K562 (cell line): Measurements from ENCODE around the gene CADM2. TPM values are rescaled to one million over a fixed set of nuclear protein-coding genes. Genes with fewer than 3 reads are reported as not detected.

ENCODE experiments used
- ATAC-seq: fragments of 200-7000 bp; cut with Tn5 transposase; 3 replicates; pipeline ENCODE4 v1.9.1; 2020; ENCODE audit warnings: moderate library complexity
- BruUV-seq: library from RNA; stranded (reverse); fragments of 400-500 nt; replicated peaks from 2 replicates; lab custom pipeline; 2021; lab: Mats Ljungman, UMichigan
- CTCF ChIA-PET: fragments of 300-600 bp; formaldehyde crosslinking; extraction: SDS; loops from one replicate; lab custom pipeline; 2021; ENCODE audit warnings: low intra/inter-chr PET ratio; lab: Yijun Ruan, JAX
- POLR2A ChIA-PET: fragments of 300-600, 350-650 bp; sonication (Branson Sonifier 250); formaldehyde crosslinking; extraction: SDS; loops from one replicate; lab custom pipeline; 2021; ENCODE audit warnings: antibody characterized with exemption, inconsistent platforms; lab: Yijun Ruan, JAX
- DNase-seq, 4 experiments: peaks; one replicate each; pipeline versions ENCODE4 v3.0.0 to v3.0.0-alpha.2; 2011 to 2018; ENCODE audit warnings: low spot score in 3 of 4, mixed read lengths in 3 of 4; ENCODE audit errors: extremely low read depth in 1 of 4
- FAIRE-seq: peaks from 2 replicates; lab custom pipeline; 2011; peaks lifted over from hg19 to GRCh38; lab: Jason Lieb, UNC
- H2AFZ ChIP-seq: 2 replicates; pipeline ENCODE4 v1.6.0; 2011; ENCODE audit warnings: low read depth, low read length, control low read depth, inconsistent platforms
- H3K27ac ChIP-seq: fragments of 200-600 bp; 3 replicates; pipeline ENCODE4 v1.8.0; 2011; ENCODE audit warnings: low read depth, mild to moderate bottlenecking, control low read depth, inconsistent platforms, low read length, moderate library complexity, mixed read lengths; ENCODE audit errors: extremely low read depth
- H3K27me3 ChIP-seq, 2 experiments: fragments of 300-600 bp in 1 of 2; 2 replicates in 1 of 2; 3 replicates in 1 of 2; pipeline versions ENCODE4 v1.6.0 to v1.8.0; 2011; ENCODE audit warnings: inconsistent platforms in 2 of 2, low read length in 2 of 2, mild to moderate bottlenecking in 1 of 2, mixed read lengths in 1 of 2, moderate library complexity in 1 of 2; ENCODE audit not compliant: control insufficient read depth in 2 of 2, insufficient read depth in 2 of 2
- H3K36me3 ChIP-seq: fragments of 300-600 bp; 3 replicates; pipeline ENCODE4 v1.8.0; 2011; ENCODE audit warnings: mild to moderate bottlenecking, low read length, inconsistent platforms; ENCODE audit not compliant: control insufficient read depth, insufficient read depth
- H3K4me1 ChIP-seq, 2 experiments: fragments of 200-600 bp in 1 of 2; replicated peaks in 1 of 2; 2 replicates in 1 of 2; 3 replicates in 1 of 2; pipeline versions ENCODE4 v1.5.1 to v1.8.0; 2011; ENCODE audit warnings: inconsistent platforms in 2 of 2, low read length in 2 of 2, mild to moderate bottlenecking in 1 of 2, mixed read lengths in 1 of 2, moderate library complexity in 1 of 2; ENCODE audit not compliant: control insufficient read depth in 2 of 2, insufficient read depth in 2 of 2
- H3K4me2 ChIP-seq: 2 replicates; pipeline ENCODE4 v1.6.1; 2011; ENCODE audit warnings: low read length, control low read depth, inconsistent platforms, mixed read lengths; ENCODE audit not compliant: insufficient read depth
- H3K4me3 ChIP-seq: fragments of 200-600 bp; sonication (generic), shearing (Covaris generic); 2 replicates; pipeline ENCODE4 v1.5.1; 2016; ENCODE audit warnings: control low read depth, inconsistent platforms
- H3K79me2 ChIP-seq: fragments of 200-600 bp; 3 replicates; pipeline ENCODE4 v1.8.0; 2011; ENCODE audit warnings: low read length, inconsistent platforms; ENCODE audit not compliant: control insufficient read depth, insufficient read depth
- H3K9ac ChIP-seq, 2 experiments: 2 replicates each; pipeline versions ENCODE4 v1.6.0 to v1.6.1; 2011; ENCODE audit warnings: low read depth in 2 of 2, low read length in 2 of 2, control low read depth in 1 of 2, inconsistent platforms in 1 of 2, mild to moderate bottlenecking in 1 of 2, mixed read lengths in 1 of 2; ENCODE audit not compliant: insufficient read depth in 1 of 2
- H3K9me1 ChIP-seq: one replicate; pipeline ENCODE4 v1.6.0; 2011; ENCODE audit warnings: inconsistent platforms, mild to moderate bottlenecking, low read length, moderate library complexity; ENCODE audit not compliant: control insufficient read depth, insufficient read depth
- H3K9me3 ChIP-seq: replicated peaks from 2 replicates; pipeline ENCODE4 v1.5.1; 2011; ENCODE audit warnings: low read depth, low read length, inconsistent platforms; ENCODE audit not compliant: control insufficient read depth, insufficient read depth
- H4K20me1 ChIP-seq: replicated peaks from 2 replicates; pipeline ENCODE4 v1.6.1; 2011; ENCODE audit warnings: low read length, inconsistent platforms, mixed read lengths; ENCODE audit not compliant: control insufficient read depth, insufficient read depth
- BACH1 ChIP-seq: fragments of 200-800 bp; sonication (Bioruptor generic); IDR thresholded peaks from 2 replicates; pipeline ENCODE4 v1.6.1; 2016; ENCODE audit warnings: missing genetic modification characterization, missing compliant biosample characterization
- NCOA2 ChIP-seq, 2 experiments: fragments of 450-650 bp; IDR thresholded peaks; 2 replicates each; pipeline ENCODE4 v1.6.1; 2018; ENCODE audit warnings: mild to moderate bottlenecking in 2 of 2, moderate library complexity in 1 of 2; ENCODE audit not compliant: partially characterized antibody in 2 of 2
- POU5F1 ChIP-seq: fragments of 150-350 bp; IDR thresholded peaks from 2 replicates; pipeline ENCODE4 v1.6.1; 2014; ENCODE audit warnings: borderline replicate concordance, low read length, low read depth, mild to moderate bottlenecking; ENCODE audit not compliant: partially characterized antibody
- PTBP1 ChIP-seq: fragments of 200-400 bp; formaldehyde crosslinking; IDR thresholded peaks from 2 replicates; pipeline ENCODE4 v1.6.1; 2017; ENCODE audit warnings: low read depth, low read length
- SNIP1 ChIP-seq: fragments of 450-650 bp; IDR thresholded peaks from 2 replicates; pipeline ENCODE4 v1.7.1; 2017; ENCODE audit warnings: low read depth, mild to moderate bottlenecking
- ZNF41 ChIP-seq: fragments of 250-450 bp; sonication (Bioruptor Pico); conservative IDR thresholded peaks from 2 replicates; pipeline ENCODE4 v1.4.0; 2020; ENCODE audit warnings: mild to moderate bottlenecking
- ZNF561 ChIP-seq: fragments of 450-650 bp; formaldehyde crosslinking; conservative IDR thresholded peaks from 2 replicates; pipeline ENCODE4 v1.4.0; 2020; ENCODE audit warnings: mild to moderate bottlenecking, moderate library complexity
- ZNF780A ChIP-seq: fragments of 250-450 bp; sonication (Bioruptor Pico); IDR thresholded peaks from 2 replicates; pipeline ENCODE4 v1.5.0; 2021; ENCODE audit warnings: mild to moderate bottlenecking
- WGBS: fragments of 100-300 bp; shearing (Covaris generic); methylation state at CpG from one replicate; pipeline ENCODE4 v1.1.6; 2016; ENCODE audit warnings: low coverage, mixed read lengths; ENCODE audit not compliant: insufficient coverage; ENCODE audit errors: missing lambda C conversion rate; 5-methylcytosine and 5-hydroxymethylcytosine counted together
- in situ Hi-C: fragments of 300-500 bp; cut with MboI; formaldehyde crosslinking; loops from 4 replicates; pipeline ENCODE4 v1.15.0; 2018; ENCODE audit warnings: inconsistent platforms, mixed read lengths
- intact Hi-C: fragments of 100-400 bp; cut with micrococcal nuclease; formaldehyde crosslinking; loops from 2 replicates; pipeline ENCODE4 v1.14.2; 2022
- polyA plus RNA-seq, 8 experiments: library from polyadenylated mRNA; depleted of rRNA in 4 of 8; stranded (reverse) in 5 of 8; unstranded in 3 of 8; fragments of >200 nt; fragmentation: Nextera tagmentation in 2 of 8; fragmentation: Illumina TruSeq in 1 of 8; extraction: Ambion mirVana in 2 of 8; extraction: Trizol in 1 of 8; gene quantifications; 2 replicates each; pipeline versions ENCODE4 v1.2.1 to v1.2.3, GENCODE V29; 2011 to 2014; ENCODE audit warnings: inconsistent platforms in 1 of 8, missing spikeins in 1 of 8
- total RNA-seq, 7 experiments: library from RNA; depleted of rRNA in 6 of 7; stranded (reverse); fragments of >200 nt in 6 of 7; fragmentation: Illumina TruSeq in 2 of 7; extraction: Trizol in 2 of 7; gene quantifications; 2 replicates each; pipeline versions ENCODE4 v1.2.1 to v1.2.3, GENCODE V29; 2011 to 2021; ENCODE audit warnings: low replicate concordance in 1 of 7
- TF ChIP-seq, protein P1 (sequence below): sonication (generic); formaldehyde crosslinking; IDR thresholded peaks from 2 replicates; pipeline ENCODE4 v1.8.0; 2022; ENCODE audit warnings: missing genetic modification reagents, mild to moderate bottlenecking, borderline replicate concordance
- TF ChIP-seq, protein P2 (sequence below): fragments of 450-650 bp; IDR thresholded peaks from 2 replicates; pipeline ENCODE4 v1.6.1; 2016; ENCODE audit warnings: mild to moderate bottlenecking

CADM2 gene
- total and polyA plus RNA-seq, 9 of the 15 experiments (the other 6 are each of a cell fraction or from before 2014, with no cell fraction given): 0.11 to 3.2 (median 0.95) TPM

GRCh38 chr3:85074003-85074402, 115.2 kb downstream of the CADM2 start:
- no peaks in the 10 kb centered on the region for H3K36me3 ChIP-seq
- ChIA-PET CTCF (no interaction called here), POLR2A (no interaction called here)
- ATAC-seq (no peak), DNase-seq (no peak), FAIRE-seq (no peak)
- H3K27ac ChIP-seq: no peak overlapping the region
- no peaks in the 10 kb centered on the region for H3K4me1 ChIP-seq
- in situ Hi-C loops: no loop called here
- H3K9me1 ChIP-seq: no peaks in the 10 kb centered on the region
- no peak overlapping the region for H3K9ac ChIP-seq
- 0% methylated on average over 5 of the region's 5 CpGs for WGBS
- no peaks in the 10 kb centered on the region for H4K20me1 ChIP-seq
- H3K79me2 ChIP-seq: no peaks in the 10 kb centered on the region
- H3K4me2 ChIP-seq: no peak overlapping the region
- intact Hi-C loops: no loop called here
- no peak overlapping the region for H2AFZ ChIP-seq
- no peaks in the 10 kb centered on the region for H3K27me3 ChIP-seq
- no peak for TF ChIP-seq BACH1 (tag)
- TF ChIP-seq ZNF780A (CRISPR knock-in tag): no peak
- TF ChIP-seq SNIP1: no peak
- no peak for TF ChIP-seq ZNF561
- no peak for TF ChIP-seq PTBP1
- TF ChIP-seq, protein P1, sequence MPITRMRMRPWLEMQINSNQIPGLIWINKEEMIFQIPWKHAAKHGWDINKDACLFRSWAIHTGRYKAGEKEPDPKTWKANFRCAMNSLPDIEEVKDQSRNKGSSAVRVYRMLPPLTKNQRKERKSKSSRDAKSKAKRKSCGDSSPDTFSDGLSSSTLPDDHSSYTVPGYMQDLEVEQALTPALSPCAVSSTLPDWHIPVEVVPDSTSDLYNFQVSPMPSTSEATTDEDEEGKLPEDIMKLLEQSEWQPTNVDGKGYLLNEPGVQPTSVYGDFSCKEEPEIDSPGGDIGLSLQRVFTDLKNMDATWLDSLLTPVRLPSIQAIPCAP: no peak
- TF ChIP-seq, protein P2, sequence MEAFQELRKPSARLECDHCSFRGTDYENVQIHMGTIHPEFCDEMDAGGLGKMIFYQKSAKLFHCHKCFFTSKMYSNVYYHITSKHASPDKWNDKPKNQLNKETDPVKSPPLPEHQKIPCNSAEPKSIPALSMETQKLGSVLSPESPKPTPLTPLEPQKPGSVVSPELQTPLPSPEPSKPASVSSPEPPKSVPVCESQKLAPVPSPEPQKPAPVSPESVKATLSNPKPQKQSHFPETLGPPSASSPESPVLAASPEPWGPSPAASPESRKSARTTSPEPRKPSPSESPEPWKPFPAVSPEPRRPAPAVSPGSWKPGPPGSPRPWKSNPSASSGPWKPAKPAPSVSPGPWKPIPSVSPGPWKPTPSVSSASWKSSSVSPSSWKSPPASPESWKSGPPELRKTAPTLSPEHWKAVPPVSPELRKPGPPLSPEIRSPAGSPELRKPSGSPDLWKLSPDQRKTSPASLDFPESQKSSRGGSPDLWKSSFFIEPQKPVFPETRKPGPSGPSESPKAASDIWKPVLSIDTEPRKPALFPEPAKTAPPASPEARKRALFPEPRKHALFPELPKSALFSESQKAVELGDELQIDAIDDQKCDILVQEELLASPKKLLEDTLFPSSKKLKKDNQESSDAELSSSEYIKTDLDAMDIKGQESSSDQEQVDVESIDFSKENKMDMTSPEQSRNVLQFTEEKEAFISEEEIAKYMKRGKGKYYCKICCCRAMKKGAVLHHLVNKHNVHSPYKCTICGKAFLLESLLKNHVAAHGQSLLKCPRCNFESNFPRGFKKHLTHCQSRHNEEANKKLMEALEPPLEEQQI: no peak
- TF ChIP-seq POU5F1: no peak
- TF ChIP-seq NCOA2 (IDR thresholded peaks at IDR 0.05; ENCODE audit: partially characterized antibody in 2 of 2): no peak
- TF ChIP-seq ZNF41: no peak
- no peaks in the 10 kb centered on the region for H3K9me3 ChIP-seq
- no TSS peak for BruUV-seq
- H3K4me3 ChIP-seq: no peak overlapping the region
